Measurements from ENCODE around the gene PTPRD. TPM values are rescaled to one million over a fixed set of nuclear protein-coding genes. Genes with fewer than 3 reads are reported as not detected.

Gene PTPRD
- total RNA-seq, 2 donors from 2014 or later = 60.1 to 75.7 TPM

DNA sequence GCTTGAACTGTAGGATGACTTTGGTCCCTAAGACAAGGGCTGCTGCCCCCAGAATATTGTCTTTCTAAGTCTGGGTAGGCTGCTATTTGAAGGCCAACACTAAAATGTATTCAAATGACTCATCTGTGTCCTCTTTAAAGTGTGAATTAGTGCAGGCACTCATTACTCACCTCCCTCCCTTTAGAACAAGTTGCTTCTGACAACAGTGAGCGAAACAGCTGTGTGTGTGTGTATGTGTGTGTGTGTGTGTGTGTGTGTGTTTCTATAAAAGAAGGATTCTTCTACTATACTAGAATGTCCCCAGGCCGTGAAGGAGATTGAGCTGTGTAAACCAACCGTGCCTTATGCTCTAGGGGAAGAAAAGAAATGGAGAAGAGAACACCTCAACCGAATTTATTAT, 1337.2 kb downstream of the PTPRD start:
- Histone ChIP-seq H3K4me1 (no peaks in the 10 kb centered on the region), H3K9me3 (no peaks in the 10 kb centered on the region), H3K9ac (ENCODE audit: low read depth in 2 of 2, low read length in 2 of 2) (no peak overlapping the region), H3K4me3 (no peak overlapping the region), H3K36me3 (no peaks in the 10 kb centered on the region), H3K27me3 (no peaks in the 10 kb centered on the region), H3K27ac (no peak overlapping the region)
- TF ChIP-seq, protein P1, sequence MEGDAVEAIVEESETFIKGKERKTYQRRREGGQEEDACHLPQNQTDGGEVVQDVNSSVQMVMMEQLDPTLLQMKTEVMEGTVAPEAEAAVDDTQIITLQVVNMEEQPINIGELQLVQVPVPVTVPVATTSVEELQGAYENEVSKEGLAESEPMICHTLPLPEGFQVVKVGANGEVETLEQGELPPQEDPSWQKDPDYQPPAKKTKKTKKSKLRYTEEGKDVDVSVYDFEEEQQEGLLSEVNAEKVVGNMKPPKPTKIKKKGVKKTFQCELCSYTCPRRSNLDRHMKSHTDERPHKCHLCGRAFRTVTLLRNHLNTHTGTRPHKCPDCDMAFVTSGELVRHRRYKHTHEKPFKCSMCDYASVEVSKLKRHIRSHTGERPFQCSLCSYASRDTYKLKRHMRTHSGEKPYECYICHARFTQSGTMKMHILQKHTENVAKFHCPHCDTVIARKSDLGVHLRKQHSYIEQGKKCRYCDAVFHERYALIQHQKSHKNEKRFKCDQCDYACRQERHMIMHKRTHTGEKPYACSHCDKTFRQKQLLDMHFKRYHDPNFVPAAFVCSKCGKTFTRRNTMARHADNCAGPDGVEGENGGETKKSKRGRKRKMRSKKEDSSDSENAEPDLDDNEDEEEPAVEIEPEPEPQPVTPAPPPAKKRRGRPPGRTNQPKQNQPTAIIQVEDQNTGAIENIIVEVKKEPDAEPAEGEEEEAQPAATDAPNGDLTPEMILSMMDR (IDR thresholded peaks at IDR 0.05) = no peak
- intact Hi-C loops (cut with DNase I) = no loop called here
- DNase-seq = no peak

DNA sequence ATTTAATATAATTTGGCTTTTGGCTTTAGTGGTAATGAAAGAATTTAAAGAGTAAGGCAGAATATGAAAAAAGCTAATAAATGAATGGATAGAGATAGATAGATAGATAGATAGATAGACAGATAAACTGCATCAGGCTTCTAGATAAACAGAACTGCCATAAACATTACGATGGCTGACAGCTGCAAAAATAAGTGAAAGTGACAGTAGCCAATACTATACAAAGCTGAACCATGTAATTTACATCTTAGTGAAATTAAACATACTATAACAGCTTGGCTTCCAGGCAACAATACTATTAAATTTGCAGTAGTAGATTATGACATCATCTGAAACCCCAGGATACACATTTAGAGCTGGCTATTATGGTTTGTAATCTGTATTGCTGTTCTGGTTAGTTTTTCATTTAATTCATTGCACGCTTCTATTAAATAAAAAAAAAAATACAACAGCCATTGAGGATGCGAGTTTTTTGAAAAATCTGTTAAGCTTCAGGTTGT, 1354.8 kb downstream of the PTPRD start:
- Histone ChIP-seq H3K9me3 (no peaks in the 10 kb centered on the region), H3K9ac (ENCODE audit: low read depth in 2 of 2, low read length in 2 of 2) (no peak overlapping the region), H3K27ac (no peak overlapping the region), H3K4me1 (no peaks in the 10 kb centered on the region), H3K36me3 (no peaks in the 10 kb centered on the region), H3K4me3 (no peak overlapping the region), H3K27me3 (no peaks in the 10 kb centered on the region)
- no peak for DNase-seq
- intact Hi-C loops (cut with DNase I) = no loop called here
- TF ChIP-seq, protein P1 (IDR thresholded peaks at IDR 0.05) = no peak

DNA sequence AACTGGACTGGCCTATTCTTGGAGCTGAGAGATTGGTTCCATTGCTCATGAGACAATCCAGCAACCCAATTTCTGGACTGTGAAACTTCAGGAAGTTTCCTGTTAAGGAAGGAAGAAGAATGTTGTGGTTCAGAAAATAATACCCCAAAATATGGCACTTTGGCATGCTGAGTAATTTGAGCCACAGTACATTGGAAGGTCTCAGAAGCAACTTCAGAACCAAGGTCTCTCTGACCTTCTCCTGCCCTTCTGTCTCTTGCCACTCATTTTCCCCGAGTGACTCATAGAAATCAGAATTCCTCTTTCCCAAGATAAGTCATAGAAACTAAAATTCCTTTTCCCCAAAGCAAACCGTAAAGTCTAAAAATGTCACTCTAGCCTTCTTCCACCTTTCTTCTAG, 1366.1 kb downstream of the PTPRD start:
- Histone ChIP-seq H3K36me3 (no peaks in the 10 kb centered on the region), H3K4me3 (no peak overlapping the region), H3K9me3 (no peaks in the 10 kb centered on the region), H3K27me3 (no peaks in the 10 kb centered on the region), H3K27ac (no peak overlapping the region), H3K9ac (ENCODE audit: low read depth in 2 of 2, low read length in 2 of 2) (no peak overlapping the region), H3K4me1 (no peaks in the 10 kb centered on the region)
- intact Hi-C loops (cut with DNase I) = no loop called here
- DNase-seq = no peak
- TF ChIP-seq, protein P1 (IDR thresholded peaks at IDR 0.05) = no peak

DNA sequence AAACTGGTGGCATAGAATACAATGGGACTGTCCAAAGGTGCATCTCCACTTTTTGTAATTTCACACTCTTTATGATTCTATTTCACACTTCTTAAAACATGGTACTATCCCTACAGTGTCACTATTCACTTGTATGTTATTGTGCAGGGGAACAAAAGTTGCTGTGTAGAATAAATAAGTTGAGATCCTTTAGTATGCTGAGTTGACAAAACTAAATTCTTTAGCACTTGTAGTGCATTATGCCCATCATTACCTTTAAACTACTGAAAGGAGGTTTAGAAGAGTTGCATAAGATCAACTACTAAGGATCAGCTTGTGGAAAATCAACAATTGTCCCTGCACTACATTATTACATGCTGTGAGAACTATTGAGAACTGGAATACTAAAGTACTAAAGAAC, 1380.9 kb downstream of the PTPRD start:
- Histone ChIP-seq H3K4me3 (no peak overlapping the region), H3K4me1 (no peaks in the 10 kb centered on the region), H3K27ac (no peak overlapping the region), H3K27me3 (no peaks in the 10 kb centered on the region), H3K9me3 (no peaks in the 10 kb centered on the region), H3K9ac (ENCODE audit: low read depth in 2 of 2, low read length in 2 of 2) (no peak overlapping the region), H3K36me3 (no peaks in the 10 kb centered on the region)
- intact Hi-C loops (cut with DNase I) = no loop called here
- no peak for DNase-seq
- TF ChIP-seq, protein P1 (IDR thresholded peaks at IDR 0.05) = no peak

DNA sequence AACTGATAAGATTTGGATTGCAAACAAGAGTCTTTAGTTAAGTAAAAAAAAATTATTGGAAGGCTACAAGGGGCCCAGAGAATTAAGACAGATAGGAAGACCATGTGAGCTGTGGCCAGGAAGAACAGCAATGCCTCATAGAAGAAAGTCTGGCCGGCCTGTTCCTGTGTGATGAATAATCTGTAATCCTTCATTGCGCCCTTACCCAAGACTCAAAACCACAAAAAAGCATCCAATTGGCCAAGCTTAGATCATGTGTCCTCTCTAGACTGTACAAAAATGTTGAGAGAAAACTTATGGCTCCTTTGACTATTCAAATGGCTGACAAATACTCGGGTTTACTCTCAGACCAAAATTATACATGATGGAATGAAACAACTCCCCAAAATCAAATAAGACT, 1383.5 kb downstream of the PTPRD start:
- Histone ChIP-seq H3K27me3 (no peaks in the 10 kb centered on the region), H3K9me3 (no peaks in the 10 kb centered on the region), H3K4me1 (no peaks in the 10 kb centered on the region), H3K4me3 (no peak overlapping the region), H3K36me3 (no peaks in the 10 kb centered on the region), H3K27ac (no peak overlapping the region), H3K9ac (ENCODE audit: low read depth in 2 of 2, low read length in 2 of 2) (no peak overlapping the region)
- DNase-seq = no peak
- intact Hi-C loops (cut with DNase I) = no loop called here
- TF ChIP-seq, protein P1 (IDR thresholded peaks at IDR 0.05) = no peak
